SIG-M5 treated with dmso at 0.1 percent for 504 hours (cell line): ENCODE data around the gene PGC.

Experiments
- DNase-seq: peaks from one replicate; lab custom pipeline; 2025; ENCODE audit not compliant: unreplicated experiment; lab: John Stamatoyannopoulos, UW

PGC gene

GRCh38 chr6:41748542-41748941, 1.3 kb upstream of the PGC start:
- DNase-seq = no peak

- DNase-seq = no peak
Observed at GRCh38 chr6:41748102-41748477, 893 bp upstream of the PGC start.

GRCh38 chr6:41746107-41746506, 1.1 kb downstream of the PGC start:
- DNase-seq = no peak

- no peak for DNase-seq
Observed at GRCh38 chr6:41744236-41744787, 2.9 kb downstream of the PGC start.

- no peak for DNase-seq
Observed at GRCh38 chr6:41743406-41744235, 3.6 kb downstream of the PGC start.

- DNase-seq = no peak
Observed at GRCh38 chr6:41741625-41742490, 5.3 kb downstream of the PGC start.

GRCh38 chr6:41740366-41741162, 6.6 kb downstream of the PGC start:
- no peak for DNase-seq

- no peak for DNase-seq
Observed at GRCh38 chr6:41739041-41739440, 8.2 kb downstream of the PGC start.

GRCh38 chr6:41737591-41738130, 9.5 kb downstream of the PGC start:
- no peak for DNase-seq

GRCh38 chr6:41736800-41737555, 10.2 kb downstream of the PGC start:
- no peak for DNase-seq

GRCh38 chr6:41736186-41736733, 10.9 kb downstream of the PGC start:
- no peak for DNase-seq

GRCh38 chr6:41735427-41736185, 11.6 kb downstream of the PGC start, which contains the start of gene TFEB:
TSS of gene TFEB (minus strand) at chr6:41735608. CDS start at chr6:41691213, 44,395 bp downstream.
- peak; percentile 85 for DNase-seq

- peak; percentile 19 for DNase-seq
Observed at GRCh38 chr6:41734666-41735426, 12.4 kb downstream of the PGC start.

GRCh38 chr6:41733707-41734665, 13.2 kb downstream of the PGC start:
- DNase-seq = peak; percentile 45

GRCh38 chr6:41733360-41733706, 13.9 kb downstream of the PGC start:
- DNase-seq = no peak

- DNase-seq = no peak
Observed at GRCh38 chr6:41732591-41733359, 14.4 kb downstream of the PGC start.
